ENCODE measurements around the gene UTP14C.
"Not testable (repeated sequence)": the region's sequence is repeated elsewhere in the genome, so short reads cannot be mapped to it uniquely, and the experiment has no call there.

The UTP14C gene

GRCh38 chr13:52024481-52024880 is at the start of gene UTP14C:
TSS of gene UTP14C (plus strand) at chr13:52024691. CDS start at chr13:52028805, 4,114 bp downstream.
- no peak for DNase-seq

GRCh38 chr13:51976423-51976822 is 48.1 kb upstream of the UTP14C start:
- DNase-seq: no peak

GRCh38 chr13:51976890-51977289 is 47.6 kb upstream of the UTP14C start:
- DNase-seq: no peak

- DNase-seq: no peak
Measured at GRCh38 chr13:51977625-51978024, 46.9 kb upstream of the UTP14C start.

GRCh38 chr13:51978796-51979556 is 45.5 kb upstream of the UTP14C start:
- DNase-seq: no peak

GRCh38 chr13:51980908-51981307 is 43.6 kb upstream of the UTP14C start:
- no peak for DNase-seq

- DNase-seq: no peak
Measured at GRCh38 chr13:51981355-51981754, 43.1 kb upstream of the UTP14C start.

- not testable (repeated sequence) for DNase-seq
Measured at GRCh38 chr13:51983292-51983691, 41.2 kb upstream of the UTP14C start.

GRCh38 chr13:51984904-51985303 is 39.6 kb upstream of the UTP14C start:
- DNase-seq: not testable (repeated sequence)

- no peak for DNase-seq
Measured at GRCh38 chr13:51988988-51989618, 35.4 kb upstream of the UTP14C start.

- DNase-seq: no peak
Measured at GRCh38 chr13:51993713-51994112, 30.8 kb upstream of the UTP14C start.

GRCh38 chr13:51995677-51996551 is 28.6 kb upstream of the UTP14C start:
- DNase-seq: no peak

GRCh38 chr13:51996641-51997040 is 27.9 kb upstream of the UTP14C start:
- no peak for DNase-seq

GRCh38 chr13:51997186-51997585 is 27.3 kb upstream of the UTP14C start:
- no peak for DNase-seq

- DNase-seq: no peak
Measured at GRCh38 chr13:51997641-51998330, 26.7 kb upstream of the UTP14C start.

- DNase-seq: no peak
Measured at GRCh38 chr13:51998723-51999509, 25.6 kb upstream of the UTP14C start.

- DNase-seq: no peak
Measured at GRCh38 chr13:51999510-51999911, 25.0 kb upstream of the UTP14C start.

- DNase-seq: no peak
Measured at GRCh38 chr13:51999921-52000320, 24.6 kb upstream of the UTP14C start.

GRCh38 chr13:52001120-52001731 is 23.3 kb upstream of the UTP14C start:
- DNase-seq: no peak

GRCh38 chr13:52002361-52002760 is 22.1 kb upstream of the UTP14C start:
- DNase-seq: no peak

GRCh38 chr13:52003541-52003940 is 20.9 kb upstream of the UTP14C start:
- no peak for DNase-seq

Data from CD4-positive, alpha-beta T cell treated with Interleukin-17A for 4 hours (primary cell).